ENCODE measurements around the gene TCAIM.

- TF ChIP-seq, protein P1, sequence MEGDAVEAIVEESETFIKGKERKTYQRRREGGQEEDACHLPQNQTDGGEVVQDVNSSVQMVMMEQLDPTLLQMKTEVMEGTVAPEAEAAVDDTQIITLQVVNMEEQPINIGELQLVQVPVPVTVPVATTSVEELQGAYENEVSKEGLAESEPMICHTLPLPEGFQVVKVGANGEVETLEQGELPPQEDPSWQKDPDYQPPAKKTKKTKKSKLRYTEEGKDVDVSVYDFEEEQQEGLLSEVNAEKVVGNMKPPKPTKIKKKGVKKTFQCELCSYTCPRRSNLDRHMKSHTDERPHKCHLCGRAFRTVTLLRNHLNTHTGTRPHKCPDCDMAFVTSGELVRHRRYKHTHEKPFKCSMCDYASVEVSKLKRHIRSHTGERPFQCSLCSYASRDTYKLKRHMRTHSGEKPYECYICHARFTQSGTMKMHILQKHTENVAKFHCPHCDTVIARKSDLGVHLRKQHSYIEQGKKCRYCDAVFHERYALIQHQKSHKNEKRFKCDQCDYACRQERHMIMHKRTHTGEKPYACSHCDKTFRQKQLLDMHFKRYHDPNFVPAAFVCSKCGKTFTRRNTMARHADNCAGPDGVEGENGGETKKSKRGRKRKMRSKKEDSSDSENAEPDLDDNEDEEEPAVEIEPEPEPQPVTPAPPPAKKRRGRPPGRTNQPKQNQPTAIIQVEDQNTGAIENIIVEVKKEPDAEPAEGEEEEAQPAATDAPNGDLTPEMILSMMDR (IDR thresholded peaks at IDR 0.05), result no peak
- no peak for TF ChIP-seq POLR2A (IDR thresholded peaks at IDR 0.05)
Measured at GRCh38 chr3:44355362-44356033, 16.9 kb downstream of the TCAIM start.
